Vagina (tissue), 2 donors: ENCODE results near the gene IRF2. TPM values are rescaled to one million over a fixed set of nuclear protein-coding genes. Genes with fewer than 3 reads are reported as not detected.

Experiments used
- DNase-seq, 2 donors: peaks; one replicate each; pipeline ENCODE4 v3.0.0-alpha.2; 2017; ENCODE audit errors: extremely low spot score in 2 of 2
- H3K27ac ChIP-seq: fragments of 200-600 bp; sonication (generic); one replicate; pipeline ENCODE4 v1.5.1; 2019
- H3K27me3 ChIP-seq: fragments of 200-600 bp; sonication (generic); one replicate; pipeline ENCODE4 v1.5.1; 2019
- H3K36me3 ChIP-seq, 2 donors: fragments of 200-600 bp; sonication (generic); one replicate each; pipeline ENCODE4 v1.5.1; 2017 to 2019
- H3K4me1 ChIP-seq: fragments of 200-600 bp; sonication (generic); one replicate; pipeline ENCODE4 v1.5.1; 2019
- H3K4me3 ChIP-seq, 2 donors: fragments of 200-600 bp; sonication (generic); 1 replicate in 1 of 2; 2 replicates in 1 of 2; pipeline ENCODE4 v1.5.1; 2016 to 2019
- H3K9me3 ChIP-seq: fragments of 200-600 bp; sonication (generic); one replicate; pipeline ENCODE4 v1.5.1; 2019
- POLR2A ChIP-seq, 2 donors: fragments of 450-650 bp; IDR thresholded peaks; one replicate each; pipeline ENCODE4 v1.6.1; 2017; ENCODE audit warnings: antibody characterized with exemption in 2 of 2, mild to moderate bottlenecking in 2 of 2, moderate library complexity in 2 of 2
- POLR2AphosphoS5 ChIP-seq, 2 donors: sonication (generic); formaldehyde crosslinking; IDR thresholded peaks; one replicate each; pipeline ENCODE4 v1.9.0; 2017; ENCODE audit warnings: antibody characterized with exemption in 2 of 2, mild to moderate bottlenecking in 2 of 2, low read depth in 1 of 2; ENCODE audit not compliant: insufficient read depth in 1 of 2
- intact Hi-C: fragments of 100-400 bp; cut with DNase I; formaldehyde crosslinking; loops from one replicate; pipeline ENCODE4 v1.15.1; 2023
- total RNA-seq: library from RNA; depleted of rRNA; stranded (reverse); fragments of >200 nt; gene quantifications from one replicate; pipeline ENCODE4 v1.2.3, GENCODE V29; 2016
- TF ChIP-seq, protein P1 (sequence below), 3 experiments: fragments of 450-650 bp in 2 of 3; fragments of 200-600 bp in 1 of 3; sonication (generic) in 1 of 3; IDR thresholded peaks; one replicate each; pipeline ENCODE4 v1.5.1; 2017 to 2019; ENCODE audit warnings: antibody characterized with exemption in 3 of 3, mild to moderate bottlenecking in 2 of 3, moderate library complexity in 2 of 3

Gene IRF2
- total RNA-seq, 1 donor from 2014 or later: 18.7 TPM

DNA sequence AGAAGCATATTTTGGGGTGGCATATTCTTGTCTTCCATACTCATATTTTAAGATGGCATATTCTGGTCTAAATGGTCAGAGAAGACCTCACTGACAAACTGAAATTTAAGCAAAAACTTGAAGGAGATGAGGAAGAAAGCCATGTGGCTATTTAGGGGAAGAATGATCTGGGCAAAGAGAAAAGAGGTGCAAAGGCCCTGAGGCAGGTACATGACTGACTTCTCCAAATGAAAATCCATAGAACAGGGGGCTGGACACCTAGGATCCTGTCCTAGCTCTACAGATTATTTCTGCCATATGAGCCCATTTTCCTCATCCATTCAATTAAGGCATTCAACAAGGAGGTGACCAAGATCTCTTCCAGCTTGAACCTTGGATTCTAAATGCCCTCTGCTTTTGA is 105.6 kb downstream of the IRF2 start:
- no peaks in the 10 kb centered on the region for H3K9me3 ChIP-seq
- H3K4me1 ChIP-seq: no peaks in the 10 kb centered on the region
- no peak overlapping the region for H3K27ac ChIP-seq
- DNase-seq: no peak
- TF ChIP-seq POLR2AphosphoS5 (IDR thresholded peaks at IDR 0.05; ENCODE audit: insufficient read depth in 1 of 2, low read depth in 1 of 2): no peak
- TF ChIP-seq, protein P1, sequence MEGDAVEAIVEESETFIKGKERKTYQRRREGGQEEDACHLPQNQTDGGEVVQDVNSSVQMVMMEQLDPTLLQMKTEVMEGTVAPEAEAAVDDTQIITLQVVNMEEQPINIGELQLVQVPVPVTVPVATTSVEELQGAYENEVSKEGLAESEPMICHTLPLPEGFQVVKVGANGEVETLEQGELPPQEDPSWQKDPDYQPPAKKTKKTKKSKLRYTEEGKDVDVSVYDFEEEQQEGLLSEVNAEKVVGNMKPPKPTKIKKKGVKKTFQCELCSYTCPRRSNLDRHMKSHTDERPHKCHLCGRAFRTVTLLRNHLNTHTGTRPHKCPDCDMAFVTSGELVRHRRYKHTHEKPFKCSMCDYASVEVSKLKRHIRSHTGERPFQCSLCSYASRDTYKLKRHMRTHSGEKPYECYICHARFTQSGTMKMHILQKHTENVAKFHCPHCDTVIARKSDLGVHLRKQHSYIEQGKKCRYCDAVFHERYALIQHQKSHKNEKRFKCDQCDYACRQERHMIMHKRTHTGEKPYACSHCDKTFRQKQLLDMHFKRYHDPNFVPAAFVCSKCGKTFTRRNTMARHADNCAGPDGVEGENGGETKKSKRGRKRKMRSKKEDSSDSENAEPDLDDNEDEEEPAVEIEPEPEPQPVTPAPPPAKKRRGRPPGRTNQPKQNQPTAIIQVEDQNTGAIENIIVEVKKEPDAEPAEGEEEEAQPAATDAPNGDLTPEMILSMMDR (IDR thresholded peaks at IDR 0.05): no peak
- no peak for TF ChIP-seq POLR2A (IDR thresholded peaks at IDR 0.05)
- no peaks in the 10 kb centered on the region for H3K36me3 ChIP-seq
- no peaks in the 10 kb centered on the region for H3K27me3 ChIP-seq
- intact Hi-C loops: no loop called here
- no peak overlapping the region for H3K4me3 ChIP-seq

DNA sequence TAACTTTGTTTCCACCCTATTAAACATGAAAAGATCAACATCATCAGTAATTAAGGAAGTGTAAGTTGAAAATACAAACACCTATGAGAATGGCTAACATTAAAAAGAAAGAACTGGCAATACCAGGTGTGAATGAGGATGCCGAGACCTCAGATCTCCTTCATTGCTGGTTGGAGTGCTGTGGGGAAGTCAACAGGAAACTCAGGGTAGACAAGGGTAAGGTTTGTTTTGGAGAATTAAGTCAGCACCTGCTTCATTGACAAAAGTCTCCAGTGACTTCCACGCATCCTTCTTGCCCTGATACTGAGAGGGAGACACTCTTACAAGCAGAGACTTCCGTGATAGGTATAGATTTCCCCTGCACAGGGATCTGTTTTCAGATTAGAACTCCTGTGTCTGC is 106.1 kb downstream of the IRF2 start:
- Histone ChIP-seq H3K27me3 (no peaks in the 10 kb centered on the region), H3K4me3 (no peak overlapping the region), H3K36me3 (no peaks in the 10 kb centered on the region), H3K27ac (no peak overlapping the region), H3K4me1 (no peaks in the 10 kb centered on the region), H3K9me3 (no peaks in the 10 kb centered on the region)
- DNase-seq: no peak
- TF ChIP-seq, protein P1 (IDR thresholded peaks at IDR 0.05): no peak
- TF ChIP-seq POLR2AphosphoS5 (IDR thresholded peaks at IDR 0.05; ENCODE audit: insufficient read depth in 1 of 2, low read depth in 1 of 2) (no peak), POLR2A (IDR thresholded peaks at IDR 0.05) (no peak)
- intact Hi-C loops: no loop called here

DNA sequence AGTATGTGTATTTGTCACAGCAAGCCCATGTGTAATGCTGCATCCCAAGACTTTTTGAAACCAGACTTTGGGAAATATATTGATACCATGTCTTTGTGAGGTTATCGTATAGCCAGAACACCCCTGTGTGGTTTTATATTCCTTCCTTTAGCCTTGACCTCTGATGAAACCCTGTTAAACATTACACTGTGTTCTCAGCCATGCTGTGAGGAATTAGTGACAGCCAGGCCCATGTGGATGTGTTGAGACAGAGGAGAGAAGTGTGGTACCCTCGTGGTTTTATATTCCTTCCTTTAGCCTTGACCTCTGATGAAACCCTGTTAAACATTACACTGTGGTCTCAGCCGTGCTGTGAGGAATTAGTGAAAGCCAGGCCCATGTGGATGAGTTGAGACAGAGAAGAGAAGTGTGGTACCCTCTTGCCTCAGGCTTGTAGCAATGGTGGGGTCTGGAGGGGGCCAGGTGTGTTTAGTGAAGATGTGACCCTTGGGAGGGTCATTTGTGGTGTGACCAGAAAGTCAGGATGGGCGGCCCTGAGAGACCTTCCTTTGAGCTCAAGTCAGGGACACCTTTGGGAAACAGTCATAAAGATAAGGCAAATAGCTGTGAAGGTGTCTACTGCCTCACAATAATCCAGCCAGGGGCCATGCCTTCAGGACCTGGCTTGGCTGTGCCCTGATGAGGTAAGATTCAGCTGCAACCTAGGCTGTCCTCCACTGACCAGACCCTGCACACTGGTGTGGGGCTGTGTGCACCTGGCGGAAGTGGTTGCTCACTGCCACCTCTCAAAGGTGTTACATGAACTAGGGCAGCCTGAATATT is 110.0 kb downstream of the IRF2 start:
- H3K36me3 ChIP-seq: no peaks in the 10 kb centered on the region
- H3K4me1 ChIP-seq: peaks cover 7% of the 10 kb centered on the region
- no peak overlapping the region for H3K27ac ChIP-seq
- no peak overlapping the region for H3K4me3 ChIP-seq
- no peak for TF ChIP-seq POLR2AphosphoS5 (IDR thresholded peaks at IDR 0.05; ENCODE audit: insufficient read depth in 1 of 2, low read depth in 1 of 2)
- TF ChIP-seq POLR2A (IDR thresholded peaks at IDR 0.05): no peak
- TF ChIP-seq, protein P1 (IDR thresholded peaks at IDR 0.05): no peak
- H3K9me3 ChIP-seq: no peaks in the 10 kb centered on the region
- intact Hi-C loops: no loop called here
- no peaks in the 10 kb centered on the region for H3K27me3 ChIP-seq
- no peak for DNase-seq

DNA sequence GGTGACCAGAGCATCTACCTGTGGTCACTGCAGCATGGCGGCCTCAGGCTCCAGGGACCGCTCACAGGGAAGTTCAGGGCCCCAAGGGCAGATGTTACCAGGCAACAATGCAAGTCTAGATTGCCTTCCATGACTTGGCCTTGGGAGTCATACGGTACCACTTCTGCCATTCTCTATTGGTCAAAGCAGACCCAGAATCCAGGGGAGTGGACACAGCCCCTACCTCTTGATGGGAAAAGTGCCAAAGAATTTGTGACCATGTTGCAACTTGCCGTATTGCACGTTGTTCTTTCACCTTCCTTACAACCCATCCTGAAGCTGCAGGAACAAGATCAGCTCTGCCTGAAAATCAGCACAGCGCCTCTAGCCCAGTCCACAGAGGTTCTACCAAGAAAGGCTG is 111.1 kb downstream of the IRF2 start:
- intact Hi-C loops: no loop called here
- Histone ChIP-seq H3K4me1 (peaks cover 7% of the 10 kb centered on the region), H3K9me3 (no peaks in the 10 kb centered on the region), H3K36me3 (no peaks in the 10 kb centered on the region), H3K27me3 (no peaks in the 10 kb centered on the region), H3K4me3 (no peak overlapping the region), H3K27ac (no peak overlapping the region)
- TF ChIP-seq POLR2AphosphoS5 (IDR thresholded peaks at IDR 0.05; ENCODE audit: insufficient read depth in 1 of 2, low read depth in 1 of 2) (no peak), POLR2A (IDR thresholded peaks at IDR 0.05) (no peak)
- TF ChIP-seq, protein P1 (IDR thresholded peaks at IDR 0.05): no peak
- no peak for DNase-seq

DNA sequence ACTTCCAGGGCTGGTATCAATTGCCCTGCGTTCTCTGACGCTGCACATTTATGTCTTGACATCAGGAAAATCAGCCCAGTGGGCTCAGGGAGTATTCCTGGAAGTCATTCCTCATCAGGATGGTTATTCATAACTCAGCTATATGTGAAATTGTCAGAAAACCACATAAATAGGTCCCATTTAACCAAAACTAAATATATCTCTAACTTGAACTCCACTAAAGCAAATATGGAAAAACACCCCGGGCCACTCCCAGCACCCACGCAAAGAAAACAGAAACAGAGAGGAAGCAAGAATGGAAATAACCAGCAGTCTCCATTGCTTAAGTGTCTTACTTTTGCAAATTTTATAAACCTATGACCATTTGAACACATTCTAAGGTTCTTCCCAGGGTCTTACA is 112.0 kb downstream of the IRF2 start:
- Histone ChIP-seq H3K9me3 (no peaks in the 10 kb centered on the region), H3K36me3 (no peaks in the 10 kb centered on the region), H3K27me3 (no peaks in the 10 kb centered on the region), H3K27ac (no peak overlapping the region), H3K4me3 (no peak overlapping the region), H3K4me1 (peaks cover 7% of the 10 kb centered on the region)
- TF ChIP-seq POLR2AphosphoS5 (IDR thresholded peaks at IDR 0.05; ENCODE audit: insufficient read depth in 1 of 2, low read depth in 1 of 2) (no peak), POLR2A (IDR thresholded peaks at IDR 0.05) (no peak)
- TF ChIP-seq, protein P1 (IDR thresholded peaks at IDR 0.05): no peak
- DNase-seq: no peak
- intact Hi-C loops: no loop called here
